DND-41 (cell line): ENCODE results near the gene IFNL4.

ENCODE experiments used
- EZH2 ChIP-seq: IDR thresholded peaks from 3 replicates; pipeline ENCODE4 v1.6.1; 2012; ENCODE audit warnings: borderline replicate concordance, low read depth, mild to moderate bottlenecking, moderate library complexity, low read length, inconsistent platforms; ENCODE audit not compliant: severe bottlenecking
- TF ChIP-seq, protein P1 (sequence below): IDR thresholded peaks from 2 replicates; pipeline ENCODE4 v1.5.1; 2012; ENCODE audit warnings: borderline replicate concordance, low read length, moderate library complexity, mild to moderate bottlenecking; ENCODE audit not compliant: poor library complexity, severe bottlenecking; ENCODE audit errors: extremely low read depth

DNA sequence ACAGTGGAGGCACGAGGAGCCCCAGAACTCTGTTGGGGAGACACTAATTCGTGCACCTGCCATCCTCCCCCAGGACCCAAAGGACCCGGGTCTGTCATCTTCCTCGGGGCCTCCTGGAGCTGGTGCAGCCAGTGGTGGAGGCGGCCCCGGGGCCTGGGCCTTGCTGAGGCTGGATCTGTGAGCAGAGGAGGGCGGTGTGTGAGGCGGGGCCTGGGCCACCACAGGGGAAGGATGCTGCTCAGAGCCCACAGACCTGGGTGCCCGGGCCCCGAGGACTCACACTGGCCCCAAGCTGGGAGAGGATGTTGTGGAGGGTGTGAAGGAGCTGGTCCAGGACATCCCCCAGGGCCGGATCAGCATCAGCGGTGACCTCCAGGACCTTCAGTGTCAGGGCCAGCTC, 12.1 kb downstream of the IFNL4 start:
- TF ChIP-seq, protein P1, sequence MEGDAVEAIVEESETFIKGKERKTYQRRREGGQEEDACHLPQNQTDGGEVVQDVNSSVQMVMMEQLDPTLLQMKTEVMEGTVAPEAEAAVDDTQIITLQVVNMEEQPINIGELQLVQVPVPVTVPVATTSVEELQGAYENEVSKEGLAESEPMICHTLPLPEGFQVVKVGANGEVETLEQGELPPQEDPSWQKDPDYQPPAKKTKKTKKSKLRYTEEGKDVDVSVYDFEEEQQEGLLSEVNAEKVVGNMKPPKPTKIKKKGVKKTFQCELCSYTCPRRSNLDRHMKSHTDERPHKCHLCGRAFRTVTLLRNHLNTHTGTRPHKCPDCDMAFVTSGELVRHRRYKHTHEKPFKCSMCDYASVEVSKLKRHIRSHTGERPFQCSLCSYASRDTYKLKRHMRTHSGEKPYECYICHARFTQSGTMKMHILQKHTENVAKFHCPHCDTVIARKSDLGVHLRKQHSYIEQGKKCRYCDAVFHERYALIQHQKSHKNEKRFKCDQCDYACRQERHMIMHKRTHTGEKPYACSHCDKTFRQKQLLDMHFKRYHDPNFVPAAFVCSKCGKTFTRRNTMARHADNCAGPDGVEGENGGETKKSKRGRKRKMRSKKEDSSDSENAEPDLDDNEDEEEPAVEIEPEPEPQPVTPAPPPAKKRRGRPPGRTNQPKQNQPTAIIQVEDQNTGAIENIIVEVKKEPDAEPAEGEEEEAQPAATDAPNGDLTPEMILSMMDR: no peak
- no peak for TF ChIP-seq EZH2
